Measurements from ENCODE around the gene BACH1. TPM values are rescaled to one million over a fixed set of nuclear protein-coding genes. Genes with fewer than 3 reads are reported as not detected.

BACH1 gene
- total and polyA plus RNA-seq, 7 donors = 9.8 to 115 (median 48.3) TPM

- peaks cover 65% of the 10 kb centered on the region for H3K4me1 ChIP-seq
- H3K27me3 ChIP-seq (ENCODE audit: insufficient read depth in 3 of 3, low read length in 2 of 3) = no peaks in the 10 kb centered on the region
- peak in 3 of 4 donors; percentile 29 to 55 (median 37) for ATAC-seq
- peaks cover 0 to 44% of the 10 kb centered on the region in 2 donors for H3K36me3 ChIP-seq (ENCODE audit: insufficient read depth in 1 of 2, low read depth in 1 of 2)
- no peak for DNase-seq
- peak overlapping the region; percentile 79 for H3K27ac ChIP-seq
- intact Hi-C loops (cut with DNase I) = no loop called here
- 33 to 57% (median 39%) methylated on average over 1 of the region's 1 CpG for WGBS, 3 donors
- no peaks in the 10 kb centered on the region for H3K9me3 ChIP-seq
- TF ChIP-seq CTCF (IDR thresholded peaks at IDR 0.05) = no peak
- H3K4me3 ChIP-seq = peak overlapping the region; percentile 54
Observed at GRCh38 chr21:29333406-29333805, 34.7 kb downstream of the BACH1 start.

- ATAC-seq = peak; percentile 4 to 84 (median 61)
- 80 to 91% (median 81%) methylated on average over 11 of the region's 11 CpGs for WGBS, 3 donors
- Histone ChIP-seq H3K27me3 (ENCODE audit: insufficient read depth in 3 of 3, low read length in 2 of 3) (no peaks in the 10 kb centered on the region), H3K4me1 (peaks cover 70% of the 10 kb centered on the region), H3K9me3 (no peaks in the 10 kb centered on the region), H3K36me3 (ENCODE audit: insufficient read depth in 1 of 2, low read depth in 1 of 2) (peaks cover 0 to 31% of the 10 kb centered on the region in 2 donors), H3K4me3 (no peak overlapping the region), H3K27ac (peak overlapping the region; percentile 31)
- intact Hi-C loops (cut with DNase I) = loop anchor here in 1 of 2 donors (5.0 kb wide), 1 partner anchor 33 kb away; no protein-coding TSS in a partner anchor
- TF ChIP-seq CTCF (IDR thresholded peaks at IDR 0.05) = no peak
- no peak for DNase-seq
Observed at GRCh38 chr21:29334717-29335428, 36.2 kb downstream of the BACH1 start.

GRCh38 chr21:29335720-29336119 lies 37.0 kb downstream of the BACH1 start:
- DNase-seq = no peak
- Histone ChIP-seq H3K27ac (no peak overlapping the region), H3K4me1 (peaks cover 75% of the 10 kb centered on the region), H3K27me3 (ENCODE audit: insufficient read depth in 3 of 3, low read length in 2 of 3) (no peaks in the 10 kb centered on the region), H3K36me3 (ENCODE audit: insufficient read depth in 1 of 2, low read depth in 1 of 2) (peaks cover 0 to 22% of the 10 kb centered on the region in 2 donors), H3K9me3 (no peaks in the 10 kb centered on the region), H3K4me3 (no peak overlapping the region)
- intact Hi-C loops (cut with DNase I) = loop anchor here in 1 of 2 donors (5.0 kb wide), 1 partner anchor 33 kb away; no protein-coding TSS in a partner anchor
- TF ChIP-seq CTCF (IDR thresholded peaks at IDR 0.05) = peak; percentile 4
- ATAC-seq = no peak
- WGBS, 3 donors = 86 to 91% (median 87%) methylated on average over 3 of the region's 3 CpGs

- peaks cover 0 to 7% of the 10 kb centered on the region in 2 donors for H3K36me3 ChIP-seq (ENCODE audit: insufficient read depth in 1 of 2, low read depth in 1 of 2)
- TF ChIP-seq CTCF (IDR thresholded peaks at IDR 0.05) = no peak
- H3K27me3 ChIP-seq (ENCODE audit: insufficient read depth in 3 of 3, low read length in 2 of 3) = no peaks in the 10 kb centered on the region
- H3K27ac ChIP-seq = no peak overlapping the region
- no peak for ATAC-seq
- intact Hi-C loops (cut with DNase I) = loop anchor here in 1 of 2 donors (5.0 kb wide), 1 partner anchor 36 kb away; no protein-coding TSS in a partner anchor
- no peaks in the 10 kb centered on the region for H3K9me3 ChIP-seq
- WGBS, 3 donors = 96 to 98% (median 98%) methylated on average over 4 of the region's 4 CpGs
- H3K4me3 ChIP-seq = no peak overlapping the region
- DNase-seq = no peak
- peaks cover 75% of the 10 kb centered on the region for H3K4me1 ChIP-seq
Observed at GRCh38 chr21:29338256-29338655, 39.5 kb downstream of the BACH1 start.
